Fibroblast of villous mesenchyme (primary cell): ENCODE data around the gene ACAP1. TPM values are rescaled to one million over a fixed set of nuclear protein-coding genes. Genes with fewer than 3 reads are reported as not detected.

Source experiments
- DNase-seq: peaks from one replicate; pipeline ENCODE4 v3.0.0-alpha.2; 2010; ENCODE audit warnings: low read depth
- H3K4me3 ChIP-seq: 2 replicates; pipeline ENCODE4 v1.5.1; 2011; ENCODE audit warnings: low read depth, mild to moderate bottlenecking, low read length
- total RNA-seq: library from RNA; depleted of rRNA; stranded (reverse); fragments of >200 nt; gene quantifications from 2 replicates; pipeline ENCODE4 v1.2.3, GENCODE V29; 2012
- TF ChIP-seq, protein P1 (sequence below): IDR thresholded peaks from 2 replicates; pipeline ENCODE4 v1.5.1; 2012; ENCODE audit warnings: low read depth, mild to moderate bottlenecking, low read length; ENCODE audit not compliant: insufficient read depth

Gene ACAP1
- total RNA-seq, 1 donor: 3.9 TPM

DNA sequence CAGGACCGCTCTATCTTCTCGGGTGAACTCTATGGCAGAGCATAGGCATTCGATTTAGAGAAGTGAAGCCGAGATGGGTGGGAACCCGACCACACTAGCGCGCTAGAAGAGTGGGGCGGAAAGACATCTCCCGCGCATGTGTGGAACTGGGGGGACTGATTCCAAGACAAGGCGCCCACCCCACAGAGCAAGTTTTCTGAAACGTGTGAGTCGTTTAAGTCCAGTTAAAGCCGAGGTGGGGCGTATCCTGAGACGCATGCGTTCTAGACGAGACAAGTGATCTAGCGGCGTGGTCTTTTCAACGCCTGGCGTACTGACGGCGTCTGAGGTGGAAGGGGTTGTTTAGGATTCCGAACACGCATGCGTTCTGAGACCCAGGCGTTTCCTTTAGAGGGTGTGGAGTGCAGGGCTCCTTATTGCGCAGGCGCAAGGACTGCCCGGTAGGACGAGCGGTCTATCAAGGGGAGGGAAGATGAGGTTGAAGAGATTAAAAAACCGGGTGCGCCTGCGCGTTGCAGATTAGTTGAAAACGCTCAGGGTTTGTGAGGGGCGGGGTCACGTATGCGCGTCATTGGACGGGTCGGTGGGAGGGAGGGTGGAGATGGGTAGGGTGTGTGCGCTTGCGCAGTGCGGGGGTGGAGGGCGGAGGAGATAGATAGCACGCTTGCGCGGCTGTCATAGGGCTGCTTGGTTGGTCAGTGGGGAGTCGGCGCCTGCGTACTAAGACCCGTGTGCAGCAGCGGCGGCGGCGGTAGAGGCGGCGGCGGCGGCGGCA is 29.2 kb upstream of the ACAP1 start, which contains the start of gene EIF5A:
Gene EIF5A, plus strand, starts transcription at position 718 of the 775 bp plus-strand sequence. CDS start 2,008 bp downstream, outside the sequence.
- DNase-seq: peak; percentile 100
- peak within 1 kb of the TSS; percentile 75 for H3K4me3 ChIP-seq
- TF ChIP-seq, protein P1, sequence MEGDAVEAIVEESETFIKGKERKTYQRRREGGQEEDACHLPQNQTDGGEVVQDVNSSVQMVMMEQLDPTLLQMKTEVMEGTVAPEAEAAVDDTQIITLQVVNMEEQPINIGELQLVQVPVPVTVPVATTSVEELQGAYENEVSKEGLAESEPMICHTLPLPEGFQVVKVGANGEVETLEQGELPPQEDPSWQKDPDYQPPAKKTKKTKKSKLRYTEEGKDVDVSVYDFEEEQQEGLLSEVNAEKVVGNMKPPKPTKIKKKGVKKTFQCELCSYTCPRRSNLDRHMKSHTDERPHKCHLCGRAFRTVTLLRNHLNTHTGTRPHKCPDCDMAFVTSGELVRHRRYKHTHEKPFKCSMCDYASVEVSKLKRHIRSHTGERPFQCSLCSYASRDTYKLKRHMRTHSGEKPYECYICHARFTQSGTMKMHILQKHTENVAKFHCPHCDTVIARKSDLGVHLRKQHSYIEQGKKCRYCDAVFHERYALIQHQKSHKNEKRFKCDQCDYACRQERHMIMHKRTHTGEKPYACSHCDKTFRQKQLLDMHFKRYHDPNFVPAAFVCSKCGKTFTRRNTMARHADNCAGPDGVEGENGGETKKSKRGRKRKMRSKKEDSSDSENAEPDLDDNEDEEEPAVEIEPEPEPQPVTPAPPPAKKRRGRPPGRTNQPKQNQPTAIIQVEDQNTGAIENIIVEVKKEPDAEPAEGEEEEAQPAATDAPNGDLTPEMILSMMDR: no peak

DNA sequence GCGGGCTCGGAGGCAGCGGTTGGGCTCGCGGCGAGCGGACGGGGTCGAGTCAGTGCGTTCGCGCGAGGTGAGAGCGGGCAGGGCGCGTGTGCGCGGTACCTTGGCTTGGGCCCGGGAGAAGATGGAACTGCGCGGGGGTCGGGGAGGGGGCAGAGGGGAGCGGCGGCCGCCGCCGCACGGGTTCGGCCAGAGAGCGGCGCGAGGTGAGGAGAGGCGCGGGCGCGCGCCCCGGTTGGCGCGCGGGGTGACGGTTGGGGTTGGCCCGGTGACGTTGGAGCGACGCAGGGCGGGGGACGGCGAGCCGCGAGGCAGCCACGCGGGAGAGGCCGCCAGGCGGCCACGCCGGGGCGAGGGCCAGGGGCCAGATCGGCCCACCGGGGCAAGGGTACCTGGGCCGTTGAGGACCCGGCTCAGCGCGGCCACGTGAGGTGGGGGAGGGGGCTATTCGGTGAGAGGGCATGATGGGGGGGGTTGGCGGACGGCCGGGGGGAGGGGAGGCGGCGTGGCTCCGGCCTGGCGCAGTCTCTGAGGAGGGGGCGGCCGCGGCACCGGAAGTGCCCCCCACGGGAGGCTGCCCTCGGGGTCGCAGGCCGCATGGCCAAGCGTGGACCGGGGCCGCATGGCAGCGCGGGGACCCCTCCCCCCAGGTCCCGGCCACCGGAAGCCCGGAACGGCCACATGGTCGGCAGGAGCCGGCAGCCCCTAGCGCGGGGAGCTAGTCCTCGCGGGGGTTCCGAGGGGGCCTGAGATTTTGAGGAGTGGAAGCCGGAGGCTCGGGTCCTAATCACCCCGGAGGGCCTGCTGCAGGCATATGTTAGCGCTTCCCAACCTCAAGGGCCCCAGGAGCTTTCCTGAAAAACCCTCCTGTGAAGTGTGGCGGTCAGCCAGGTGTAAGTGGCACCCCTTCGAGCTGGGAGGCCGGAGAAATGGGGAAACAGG is 28.4 kb upstream of the ACAP1 start:
- DNase-seq: peak; percentile 36
- H3K4me3 ChIP-seq: peak overlapping the region; percentile 75
- TF ChIP-seq, protein P1: no peak

DNA sequence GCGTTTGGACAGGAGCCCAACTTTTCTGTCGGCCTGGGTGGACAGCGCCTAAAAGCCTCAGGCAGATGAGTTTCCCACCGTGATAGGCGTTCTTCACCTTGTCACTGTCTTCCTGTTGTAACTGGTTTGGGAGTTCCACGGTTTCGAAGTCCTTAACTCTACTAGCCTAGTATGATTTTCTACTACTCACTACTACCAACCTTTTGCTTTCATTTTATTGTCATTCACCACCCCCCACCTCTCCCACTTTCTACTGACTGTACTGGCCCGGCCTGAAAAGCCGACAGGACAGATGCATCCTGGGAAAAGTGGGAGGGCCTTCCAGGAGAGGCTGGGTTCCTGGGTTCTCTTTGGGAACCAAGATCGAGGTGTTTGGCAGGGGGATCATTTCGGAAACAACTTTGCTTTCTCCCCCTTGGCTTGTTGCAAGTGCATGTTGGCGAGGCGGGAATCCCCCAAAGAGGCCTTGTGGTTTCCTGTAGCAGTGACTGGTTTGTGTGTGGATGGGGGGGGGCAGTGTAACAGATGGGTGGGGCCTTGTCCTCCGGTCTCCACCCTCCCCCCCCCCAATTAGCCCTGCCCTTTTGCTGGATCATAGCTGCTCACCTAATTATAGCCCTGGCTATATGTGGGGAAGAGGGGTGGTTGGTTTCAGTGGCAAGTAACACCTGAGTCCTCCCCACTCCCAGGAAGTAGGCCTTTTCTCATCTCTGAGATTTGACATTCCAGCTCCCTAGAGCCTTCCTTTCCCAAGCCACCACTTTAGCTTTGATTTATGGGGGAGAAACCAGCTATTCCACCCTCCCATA is 27.5 kb upstream of the ACAP1 start:
- TF ChIP-seq, protein P1: no peak
- peak; percentile 87 for DNase-seq
- H3K4me3 ChIP-seq: peak overlapping the region; percentile 75

DNA sequence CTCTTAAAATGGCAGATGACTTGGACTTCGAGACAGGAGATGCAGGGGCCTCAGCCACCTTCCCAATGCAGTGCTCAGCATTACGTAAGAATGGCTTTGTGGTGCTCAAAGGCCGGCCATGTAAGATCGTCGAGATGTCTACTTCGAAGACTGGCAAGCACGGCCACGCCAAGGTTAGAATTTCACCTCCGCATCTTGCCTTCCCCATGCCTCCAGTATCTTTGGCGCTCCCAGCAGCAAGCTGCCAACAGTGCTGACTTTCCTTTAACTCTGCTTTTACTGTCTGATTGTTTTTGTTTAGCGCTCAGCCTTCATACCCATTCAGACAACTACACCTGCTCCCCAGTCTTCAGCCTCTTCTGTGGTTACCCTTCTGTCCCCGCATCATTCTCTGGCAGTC is 26.7 kb upstream of the ACAP1 start:
- DNase-seq: no peak
- TF ChIP-seq, protein P1: no peak

DNA sequence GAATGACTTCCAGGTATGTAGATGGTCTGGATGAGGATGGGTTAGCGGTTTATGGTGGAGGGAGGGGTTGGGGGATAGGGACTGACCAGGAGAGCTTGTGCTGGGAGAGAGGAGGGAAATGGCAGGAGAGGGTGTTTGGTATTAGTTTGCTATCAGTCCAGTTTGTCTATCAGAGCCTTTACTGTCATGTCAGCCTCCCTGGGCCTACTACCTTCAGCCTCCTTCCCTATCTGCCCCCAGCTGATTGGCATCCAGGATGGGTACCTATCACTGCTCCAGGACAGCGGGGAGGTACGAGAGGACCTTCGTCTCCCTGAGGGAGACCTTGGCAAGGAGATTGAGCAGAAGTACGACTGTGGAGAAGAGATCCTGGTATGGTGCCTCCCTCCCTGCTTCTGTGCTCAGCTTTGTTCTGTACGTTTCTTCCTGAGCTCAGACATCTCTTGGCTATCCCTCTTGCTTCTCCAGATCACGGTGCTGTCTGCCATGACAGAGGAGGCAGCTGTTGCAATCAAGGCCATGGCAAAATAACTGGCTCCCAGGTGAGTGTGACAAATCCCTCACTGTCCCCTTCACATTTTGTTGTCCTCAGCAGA is 25.1 kb upstream of the ACAP1 start:
- TF ChIP-seq, protein P1: no peak
- no peak overlapping the region for H3K4me3 ChIP-seq
- DNase-seq: no peak

More for the DNA sequence above, 26.7 kb upstream of the ACAP1 start:
- H3K4me3 ChIP-seq: no peak overlapping the region

DNA sequence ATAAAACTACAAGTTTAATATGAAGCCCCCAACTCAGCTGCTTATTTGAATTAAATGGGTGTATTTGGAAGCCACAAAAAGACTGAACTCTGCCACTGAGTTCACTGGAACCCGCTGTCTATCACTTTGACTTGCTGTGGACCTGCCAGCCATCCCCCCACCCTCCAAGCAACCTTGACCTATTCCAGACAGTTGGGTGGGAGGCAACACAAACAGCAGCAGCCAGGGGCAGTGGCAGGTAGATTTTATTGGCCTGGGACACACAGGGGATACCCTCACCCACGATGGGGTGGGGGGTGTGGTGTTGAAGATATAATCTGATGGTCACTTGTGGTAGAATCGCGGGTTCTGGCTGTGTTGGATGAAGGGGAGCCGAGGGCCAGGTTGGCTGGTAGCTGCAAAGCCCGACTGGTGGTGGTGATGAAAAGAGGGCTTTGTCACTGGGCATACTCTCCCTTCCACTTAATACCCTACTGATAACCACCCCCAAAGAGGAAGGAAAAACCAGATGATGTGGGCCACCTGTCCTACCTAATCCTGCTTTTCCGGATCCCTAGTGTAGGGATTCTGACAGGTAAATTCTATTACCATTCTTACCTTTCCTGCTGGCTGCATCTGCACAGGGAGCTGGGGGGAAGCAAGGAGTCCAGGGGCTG is 23.8 kb upstream of the ACAP1 start:
- TF ChIP-seq, protein P1: no peak
- H3K4me3 ChIP-seq: no peak overlapping the region
- DNase-seq: no peak
